ENCODE data around the gene MID1.

Gene MID1

DNA sequence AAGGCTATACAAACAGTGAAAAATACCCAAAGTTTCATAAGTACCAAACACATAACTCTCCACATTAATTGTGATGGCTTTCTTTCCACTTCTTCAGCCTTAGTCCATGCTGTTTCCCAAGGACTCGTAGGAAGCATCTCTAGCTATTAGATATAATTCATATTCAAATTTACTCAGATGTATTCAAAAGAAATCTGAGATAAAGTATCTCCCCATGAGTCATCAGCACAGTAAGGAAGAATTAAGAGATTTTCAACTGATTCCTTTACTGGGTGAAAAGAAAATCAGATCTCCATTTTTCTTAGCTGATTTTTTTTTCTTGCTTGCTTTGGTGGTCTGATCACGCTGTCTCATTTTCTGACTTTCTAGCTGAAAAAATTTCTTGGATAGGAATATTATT is 71.7 kb downstream of the MID1 start:
- no peak overlapping the region for H3K27ac ChIP-seq
- TF ChIP-seq ZFX (IDR thresholded peaks at IDR 0.05; ENCODE audit: borderline replicate concordance) (no peak), CTCF (IDR thresholded peaks at IDR 0.05) (no peak)

DNA sequence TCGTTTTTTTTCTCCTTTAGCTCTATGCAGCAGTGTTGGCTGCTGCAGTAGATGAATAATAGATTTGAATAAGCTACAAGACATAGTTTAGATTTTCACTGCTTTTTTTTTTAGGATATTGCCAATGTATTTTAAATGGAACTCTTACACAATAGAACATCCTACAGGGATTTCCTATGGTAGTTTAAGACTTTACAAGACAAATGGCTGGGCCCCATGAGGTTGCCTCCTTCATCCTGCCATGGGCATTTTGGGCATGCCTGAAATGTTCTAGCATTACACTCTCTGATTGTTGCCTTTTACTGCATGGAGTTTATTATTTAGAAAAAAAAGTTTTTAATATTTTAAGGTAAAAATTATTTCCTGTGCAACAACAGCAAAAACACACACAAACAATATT is 74.5 kb downstream of the MID1 start:
- no peak overlapping the region for H3K27ac ChIP-seq
- TF ChIP-seq CTCF (IDR thresholded peaks at IDR 0.05), result no peak
- TF ChIP-seq ZFX (IDR thresholded peaks at IDR 0.05; ENCODE audit: borderline replicate concordance), result no peak

- H3K27ac ChIP-seq, result no peak overlapping the region
Observed at GRCh38 chrX:10542586-10542985, 77.8 kb downstream of the MID1 start.

DNA sequence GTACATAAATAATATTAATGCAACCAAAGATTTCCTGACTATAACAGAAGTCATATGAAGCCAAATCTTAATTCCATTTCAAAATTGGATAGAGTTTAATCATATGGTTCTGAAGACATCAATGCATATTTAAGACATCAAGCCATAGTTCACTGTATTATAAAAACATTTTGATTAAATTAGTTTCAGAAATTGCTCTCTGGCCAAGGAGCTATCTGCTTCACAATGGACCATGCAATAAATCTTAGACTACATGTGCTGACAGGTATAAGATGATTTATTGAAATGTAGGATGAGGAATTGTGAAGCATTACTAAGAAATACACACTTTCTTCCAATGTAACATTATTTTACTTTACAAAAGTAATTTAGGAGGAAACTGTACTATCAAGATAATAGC is 81.6 kb downstream of the MID1 start:
- H3K27ac ChIP-seq, result no peak overlapping the region
- no peak for TF ChIP-seq ZFX (IDR thresholded peaks at IDR 0.05; ENCODE audit: borderline replicate concordance)
- no peak for TF ChIP-seq CTCF (IDR thresholded peaks at IDR 0.05)

More at GRCh38 chrX:10542586-10542985, 77.8 kb downstream of the MID1 start:
- TF ChIP-seq CTCF (IDR thresholded peaks at IDR 0.05) (no peak), ZFX (IDR thresholded peaks at IDR 0.05; ENCODE audit: borderline replicate concordance) (no peak)

DNA sequence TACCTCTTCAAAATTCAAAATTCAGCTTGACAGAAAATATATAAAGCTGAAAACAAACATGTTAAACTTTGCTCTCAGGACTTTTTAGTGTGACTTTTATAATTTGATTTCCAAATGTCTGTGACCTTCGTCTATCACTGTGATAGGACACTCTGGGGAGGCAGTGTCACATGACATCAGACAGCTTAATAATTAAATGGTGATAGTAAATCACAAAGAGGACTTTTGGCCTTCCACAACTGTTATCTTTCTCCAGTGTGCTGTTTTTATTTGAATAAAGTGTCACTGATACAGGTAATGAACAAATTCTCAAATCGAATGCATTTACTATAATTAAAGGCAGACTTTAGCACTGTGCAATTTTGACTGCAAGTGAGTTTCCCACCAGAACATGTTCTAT is 83.1 kb downstream of the MID1 start:
- H3K27ac ChIP-seq, result no peak overlapping the region
- TF ChIP-seq CTCF (IDR thresholded peaks at IDR 0.05) (no peak), ZFX (IDR thresholded peaks at IDR 0.05; ENCODE audit: borderline replicate concordance) (no peak)

GRCh38 chrX:10536744-10537143 is 83.6 kb downstream of the MID1 start:
- TF ChIP-seq ZFX (IDR thresholded peaks at IDR 0.05; ENCODE audit: borderline replicate concordance), result no peak
- no peak for TF ChIP-seq CTCF (IDR thresholded peaks at IDR 0.05)
- H3K27ac ChIP-seq, result no peak overlapping the region

- TF ChIP-seq CTCF (IDR thresholded peaks at IDR 0.05) (no peak), ZFX (IDR thresholded peaks at IDR 0.05; ENCODE audit: borderline replicate concordance) (no peak)
- H3K27ac ChIP-seq, result no peak overlapping the region
Observed at GRCh38 chrX:10534611-10535010, 85.8 kb downstream of the MID1 start.
